Keratinocyte (primary cell): ENCODE measurements around the gene ZSCAN32. TPM values are rescaled to one million over a fixed set of nuclear protein-coding genes. Genes with fewer than 3 reads are reported as not detected.

Experiments
- DNase-seq: peaks from one replicate; pipeline ENCODE4 v3.0.0-alpha.2; 2011; ENCODE audit warnings: low read depth, missing footprints, low spot score
- FAIRE-seq: peaks from 2 replicates; lab custom pipeline; 2011; peaks lifted over from hg19 to GRCh38; lab: Jason Lieb, UNC
- H2AFZ ChIP-seq: 2 replicates; pipeline ENCODE4 v1.6.0; 2012; ENCODE audit warnings: low read length, control low read depth, inconsistent platforms; ENCODE audit not compliant: control insufficient read depth
- H3K27ac ChIP-seq: 2 replicates; pipeline ENCODE4 v1.5.1; 2011; ENCODE audit warnings: low read length; ENCODE audit not compliant: control insufficient read depth, insufficient read depth
- H3K27me3 ChIP-seq: 3 replicates; pipeline ENCODE4 v1.6.0; 2011; ENCODE audit warnings: low read length; ENCODE audit not compliant: control insufficient read depth, insufficient read depth; ENCODE audit errors: extremely low read depth
- H3K36me3 ChIP-seq, 2 experiments: 2 replicates in 1 of 2; 3 replicates in 1 of 2; pipeline ENCODE4 v1.5.1; 2011; ENCODE audit warnings: low read length in 2 of 2, mild to moderate bottlenecking in 1 of 2; ENCODE audit not compliant: control insufficient read depth in 2 of 2, insufficient read depth in 2 of 2; ENCODE audit errors: extremely low read depth in 1 of 2
- H3K4me1 ChIP-seq: 3 replicates; pipeline ENCODE4 v1.5.1; 2011; ENCODE audit warnings: low read length; ENCODE audit not compliant: control insufficient read depth, insufficient read depth; ENCODE audit errors: extremely low read depth
- H3K4me2 ChIP-seq: 3 replicates; pipeline ENCODE4 v1.6.0; 2011; ENCODE audit warnings: low read depth, low read length; ENCODE audit not compliant: control insufficient read depth, insufficient read depth; ENCODE audit errors: extremely low read depth
- H3K4me3 ChIP-seq, 3 experiments: fragments of 200-600 bp in 1 of 3; sonication (generic) in 1 of 3; 2 replicates in 2 of 3; 3 replicates in 1 of 3; pipeline ENCODE4 v1.5.1; 2011 to 2016; ENCODE audit warnings: low read length in 3 of 3, mild to moderate bottlenecking in 3 of 3, control low read depth in 2 of 3, inconsistent platforms in 1 of 3, low read depth in 1 of 3, mixed read lengths in 1 of 3, mixed run types in 1 of 3, moderate library complexity in 1 of 3; ENCODE audit not compliant: control insufficient read depth in 2 of 3, insufficient read depth in 2 of 3; ENCODE audit errors: extremely low read depth in 1 of 3
- H3K79me2 ChIP-seq: 2 replicates; pipeline ENCODE4 v1.6.0; 2012; ENCODE audit warnings: low read length; ENCODE audit not compliant: control insufficient read depth, insufficient read depth
- H3K9ac ChIP-seq: 3 replicates; pipeline ENCODE4 v1.6.0; 2011; ENCODE audit warnings: low read length; ENCODE audit not compliant: control insufficient read depth, insufficient read depth; ENCODE audit errors: extremely low read depth
- H3K9me1 ChIP-seq: 3 replicates; pipeline ENCODE4 v1.6.0; 2011; ENCODE audit warnings: low read length; ENCODE audit not compliant: control insufficient read depth, insufficient read depth; ENCODE audit errors: extremely low read depth
- H3K9me3 ChIP-seq: 2 replicates; pipeline ENCODE4 v1.5.1; 2012; ENCODE audit warnings: low read depth, low read length; ENCODE audit not compliant: control insufficient read depth
- H4K20me1 ChIP-seq: 3 replicates; pipeline ENCODE4 v1.6.0; 2011; ENCODE audit warnings: low read length; ENCODE audit not compliant: control insufficient read depth, insufficient read depth; ENCODE audit errors: extremely low read depth
- EZH2 ChIP-seq: IDR thresholded peaks from one replicate; pipeline ENCODE4 v1.6.1; 2012; ENCODE audit warnings: inconsistent platforms, mild to moderate bottlenecking, low read length, moderate library complexity
- dilution Hi-C: fragments of 300-500 bp; cut with MboI; formaldehyde crosslinking; loops from one replicate; pipeline ENCODE4 v1.7.0; 2020; ENCODE audit warnings: low sequenced_read_pairs; ENCODE audit not compliant: extremely low pct_ligation_motif_present
- polyA plus RNA-seq, 5 experiments: library from polyadenylated mRNA; depleted of rRNA in 3 of 5; stranded (reverse) in 3 of 5; stranded (forward) in 1 of 5; unstranded in 1 of 5; fragments of >200 nt; gene quantifications; 1 replicate in 1 of 5; 2 replicates in 3 of 5; 3 replicates in 1 of 5; pipeline versions ENCODE4 v1.2.1 to v1.2.3, GENCODE V29; 2011 to 2012; ENCODE audit warnings: missing spikeins in 2 of 5, low read depth in 1 of 5, low replicate concordance in 1 of 5
- TF ChIP-seq, protein P1 (sequence below), 3 experiments: IDR thresholded peaks in 1 of 3; conservative IDR thresholded peaks in 1 of 3; optimal IDR thresholded peaks in 1 of 3; 2 replicates in 2 of 3; 3 replicates in 1 of 3; pipeline versions ENCODE3 to v1.5.1; 2011; ENCODE audit warnings: low read length in 3 of 3, mild to moderate bottlenecking in 3 of 3, moderate library complexity in 2 of 3, control low read depth in 1 of 3, inconsistent platforms in 1 of 3; ENCODE audit not compliant: insufficient read depth in 2 of 3; ENCODE audit errors: extremely low read depth in 1 of 3

Gene ZSCAN32
- polyA plus RNA-seq, 1 donor (not counting 4 experiments of a cell fraction or from before 2014, with no cell fraction given) = 17.2 TPM

DNA sequence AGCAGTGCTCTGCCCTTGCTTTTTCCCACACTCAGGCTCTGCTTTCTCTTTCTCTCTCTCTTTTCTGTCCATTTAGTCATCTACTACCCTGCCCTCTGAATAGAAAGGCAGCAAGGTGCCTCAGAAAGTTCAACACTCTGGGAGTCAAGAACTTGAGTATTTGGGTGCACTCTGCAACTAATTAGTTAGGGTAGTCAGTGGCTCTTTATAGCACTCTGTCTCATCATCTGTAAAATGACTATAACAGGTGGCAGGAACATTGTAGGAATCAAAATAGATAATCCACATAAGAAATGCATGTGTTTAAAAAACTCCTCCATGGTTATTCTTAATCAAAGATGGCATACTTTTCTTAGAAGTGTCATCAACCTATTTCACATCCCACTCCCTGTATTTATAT lies 37.9 kb downstream of the ZSCAN32 start:
- no peak overlapping the region for H3K27ac ChIP-seq
- H3K36me3 ChIP-seq = no peaks in the 10 kb centered on the region
- H3K9me1 ChIP-seq = no peaks in the 10 kb centered on the region
- H3K4me3 ChIP-seq = no peak overlapping the region
- H3K79me2 ChIP-seq = no peaks in the 10 kb centered on the region
- H2AFZ ChIP-seq = no peak overlapping the region
- DNase-seq = no peak
- dilution Hi-C loops = no loop called here
- no peaks in the 10 kb centered on the region for H3K4me1 ChIP-seq
- H3K4me2 ChIP-seq = no peak overlapping the region
- H3K27me3 ChIP-seq = no peaks in the 10 kb centered on the region
- H3K9ac ChIP-seq = no peak overlapping the region
- H4K20me1 ChIP-seq = no peaks in the 10 kb centered on the region
- H3K9me3 ChIP-seq = no peaks in the 10 kb centered on the region
- TF ChIP-seq, protein P1, sequence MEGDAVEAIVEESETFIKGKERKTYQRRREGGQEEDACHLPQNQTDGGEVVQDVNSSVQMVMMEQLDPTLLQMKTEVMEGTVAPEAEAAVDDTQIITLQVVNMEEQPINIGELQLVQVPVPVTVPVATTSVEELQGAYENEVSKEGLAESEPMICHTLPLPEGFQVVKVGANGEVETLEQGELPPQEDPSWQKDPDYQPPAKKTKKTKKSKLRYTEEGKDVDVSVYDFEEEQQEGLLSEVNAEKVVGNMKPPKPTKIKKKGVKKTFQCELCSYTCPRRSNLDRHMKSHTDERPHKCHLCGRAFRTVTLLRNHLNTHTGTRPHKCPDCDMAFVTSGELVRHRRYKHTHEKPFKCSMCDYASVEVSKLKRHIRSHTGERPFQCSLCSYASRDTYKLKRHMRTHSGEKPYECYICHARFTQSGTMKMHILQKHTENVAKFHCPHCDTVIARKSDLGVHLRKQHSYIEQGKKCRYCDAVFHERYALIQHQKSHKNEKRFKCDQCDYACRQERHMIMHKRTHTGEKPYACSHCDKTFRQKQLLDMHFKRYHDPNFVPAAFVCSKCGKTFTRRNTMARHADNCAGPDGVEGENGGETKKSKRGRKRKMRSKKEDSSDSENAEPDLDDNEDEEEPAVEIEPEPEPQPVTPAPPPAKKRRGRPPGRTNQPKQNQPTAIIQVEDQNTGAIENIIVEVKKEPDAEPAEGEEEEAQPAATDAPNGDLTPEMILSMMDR (optimal IDR thresholded peaks at IDR 0.05 in 1 of 3, IDR thresholded peaks at IDR 0.05 in 1 of 3, conservative IDR thresholded peaks at IDR 0.05 in 1 of 3; ENCODE audit: extremely low read depth in 1 of 3, insufficient read depth in 2 of 3, low read length in 3 of 3) = no peak
- no peak for TF ChIP-seq EZH2
- no peak for FAIRE-seq

DNA sequence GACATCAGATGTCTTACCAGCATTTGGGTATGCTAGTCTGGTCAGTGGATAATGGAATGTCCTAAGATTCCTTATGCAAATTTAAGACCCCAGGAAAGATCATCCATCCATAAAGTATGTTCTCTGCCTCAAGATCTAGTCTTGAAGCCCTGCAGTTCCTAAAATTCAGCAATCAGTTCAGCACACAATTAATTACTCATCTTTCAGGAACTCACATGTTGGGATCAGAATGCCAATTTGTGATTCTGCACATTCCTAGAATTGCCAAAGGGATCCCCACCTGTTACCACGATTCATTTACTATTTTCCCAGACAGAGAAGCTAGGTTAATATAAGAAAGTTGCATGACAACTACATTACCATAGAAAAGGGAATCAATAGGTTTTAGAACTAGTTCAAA lies 41.9 kb downstream of the ZSCAN32 start:
- H3K79me2 ChIP-seq = no peaks in the 10 kb centered on the region

More for the DNA sequence above, 41.9 kb downstream of the ZSCAN32 start:
- no peak for FAIRE-seq
- Histone ChIP-seq H3K27me3 (no peaks in the 10 kb centered on the region), H3K4me1 (no peaks in the 10 kb centered on the region), H4K20me1 (no peaks in the 10 kb centered on the region), H3K9me1 (no peaks in the 10 kb centered on the region), H3K9me3 (no peaks in the 10 kb centered on the region), H3K9ac (no peak overlapping the region), H3K4me2 (no peak overlapping the region), H3K4me3 (no peak overlapping the region), H3K27ac (no peak overlapping the region), H2AFZ (no peak overlapping the region), H3K36me3 (no peaks in the 10 kb centered on the region)
- dilution Hi-C loops = no loop called here
- no peak for DNase-seq
- no peak for TF ChIP-seq EZH2
- TF ChIP-seq, protein P1 (optimal IDR thresholded peaks at IDR 0.05 in 1 of 3, IDR thresholded peaks at IDR 0.05 in 1 of 3, conservative IDR thresholded peaks at IDR 0.05 in 1 of 3; ENCODE audit: extremely low read depth in 1 of 3, insufficient read depth in 2 of 3, low read length in 3 of 3) = no peak
